Stimulated activated CD4-positive, alpha-beta T cell treated with anti-CD3 and anti-CD28 coated beads, Interleukin-1b, Interleukin-23, amount 100 ng/mL, for 24 hours (primary cell): Measurements from ENCODE around the gene WDFY3.

Experiments
- DNase-seq, 4 experiments: peaks; one replicate each; pipeline ENCODE4 v3.0.0-alpha.2; 2020; ENCODE audit warnings: low read depth in 4 of 4, low spot score in 1 of 4

WDFY3 gene

DNA sequence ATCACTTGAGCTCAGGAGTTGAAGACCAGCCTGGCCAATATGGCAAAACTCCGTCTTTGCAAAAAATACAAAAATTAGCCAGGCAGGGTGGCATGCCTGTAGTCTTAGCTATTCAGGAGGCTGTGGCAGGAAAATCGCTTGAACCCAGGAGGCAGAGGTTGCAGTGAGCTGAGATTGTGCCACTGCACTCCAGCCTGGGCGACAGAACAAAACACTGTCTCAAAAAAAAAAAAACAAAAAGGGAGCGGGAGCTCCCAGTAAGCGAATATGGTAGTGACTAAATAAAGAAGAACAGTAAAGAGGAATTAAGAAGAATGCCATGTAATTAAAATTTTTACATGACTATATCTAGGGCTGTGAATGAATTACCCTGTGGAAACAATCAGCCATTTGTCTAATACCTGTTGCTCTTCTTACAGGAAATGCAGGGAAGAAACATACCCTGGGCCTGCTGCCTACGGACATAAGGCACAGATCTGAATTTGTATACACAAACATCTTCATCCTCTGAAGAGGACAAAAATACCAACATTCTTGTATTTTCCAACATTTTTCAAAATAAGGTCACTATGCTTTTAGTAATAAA lies 11.4 kb downstream of the WDFY3 start:
- DNase-seq, result no peak

DNA sequence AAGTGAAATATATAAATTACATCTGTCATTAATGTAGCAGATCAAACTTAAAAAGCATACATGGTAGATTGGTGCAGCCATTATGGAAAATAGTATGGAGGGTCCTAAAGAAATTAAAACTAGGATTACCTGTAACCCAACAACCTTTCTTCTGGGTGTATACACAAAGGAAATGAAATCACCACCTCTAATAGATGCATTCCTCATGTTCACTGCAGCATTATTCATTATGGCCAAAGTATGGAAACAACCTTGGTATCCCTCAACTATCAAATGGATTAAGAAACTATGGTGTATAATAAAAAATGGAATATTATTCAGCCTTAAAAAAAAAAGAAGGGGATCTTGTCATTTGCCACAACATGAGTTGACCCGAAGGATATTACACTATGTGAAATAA lies 13.7 kb downstream of the WDFY3 start:
- no peak for DNase-seq

DNA sequence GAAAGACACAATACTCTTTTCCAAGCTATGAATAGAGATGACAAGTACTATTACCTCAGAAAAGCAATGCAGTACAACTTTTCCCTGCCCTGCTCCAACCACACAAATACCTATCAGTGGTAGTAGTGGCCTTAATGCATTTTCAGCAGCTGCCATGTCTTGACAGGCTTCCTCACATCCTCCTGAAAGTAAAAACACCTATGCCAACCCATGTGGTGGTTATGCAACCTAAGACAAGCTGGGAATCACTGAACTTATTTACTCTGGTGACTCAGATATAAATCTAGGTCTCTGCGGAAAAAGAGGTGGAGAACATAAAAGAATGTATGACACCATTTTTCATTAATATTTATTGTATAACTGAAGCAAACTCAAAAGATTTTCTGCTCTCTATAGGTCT lies 14.5 kb downstream of the WDFY3 start:
- no peak for DNase-seq

DNA sequence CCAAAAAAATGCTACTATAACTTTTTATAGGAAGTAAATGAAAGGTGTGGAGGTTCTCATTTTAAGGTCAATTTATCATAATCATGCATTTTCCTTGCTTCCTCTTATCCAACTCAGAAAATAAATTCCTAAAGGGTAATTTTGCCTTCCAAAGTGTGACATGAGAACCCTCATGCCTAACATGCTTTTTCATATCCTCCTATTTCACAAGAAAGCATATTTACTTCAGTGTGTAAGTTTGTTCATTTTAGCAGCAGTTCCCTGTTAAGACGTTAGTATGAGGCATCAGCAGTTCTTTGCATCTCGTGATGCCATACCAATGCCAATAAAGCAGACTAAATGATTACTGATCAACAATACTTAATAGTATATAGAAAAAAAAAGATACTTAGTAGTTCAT lies 18.4 kb downstream of the WDFY3 start:
- DNase-seq, result no peak

DNA sequence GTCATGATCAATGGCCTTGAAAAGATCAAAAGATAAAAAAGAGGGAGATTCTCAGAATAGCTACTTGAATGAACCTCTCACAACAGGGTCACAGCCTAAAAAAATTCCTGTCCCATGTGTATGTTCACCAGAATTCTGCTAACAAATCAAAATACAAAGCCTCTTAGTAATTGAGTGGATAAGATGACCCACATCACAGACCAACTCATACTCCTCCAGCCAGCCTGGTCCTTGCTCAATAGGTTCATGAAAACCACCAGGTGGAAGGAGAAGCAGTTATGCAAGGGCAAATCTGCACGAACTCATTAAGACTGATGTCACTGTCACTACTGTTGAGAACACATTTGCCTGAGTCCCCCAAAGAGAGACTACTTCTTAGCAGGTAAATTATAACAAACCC lies 21.5 kb downstream of the WDFY3 start:
- no peak for DNase-seq

DNA sequence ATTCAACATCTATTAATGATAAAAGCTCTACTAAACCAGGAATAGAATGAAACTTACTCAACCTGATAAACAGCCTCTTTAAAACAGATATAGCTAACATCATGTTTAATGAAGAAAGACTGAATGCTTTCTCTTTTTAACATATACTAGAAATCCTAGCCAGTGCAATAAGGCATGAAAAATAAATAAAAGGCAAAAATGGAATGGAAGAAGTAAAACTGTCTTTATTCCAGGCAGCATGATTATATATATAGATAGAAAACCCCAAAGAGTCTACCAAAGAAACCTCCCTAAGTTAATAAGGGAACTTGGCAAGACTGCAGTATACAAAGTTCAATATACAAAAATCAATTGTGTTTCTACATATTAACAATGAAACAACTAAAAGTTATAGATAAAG lies 25.5 kb downstream of the WDFY3 start:
- DNase-seq, result no peak

DNA sequence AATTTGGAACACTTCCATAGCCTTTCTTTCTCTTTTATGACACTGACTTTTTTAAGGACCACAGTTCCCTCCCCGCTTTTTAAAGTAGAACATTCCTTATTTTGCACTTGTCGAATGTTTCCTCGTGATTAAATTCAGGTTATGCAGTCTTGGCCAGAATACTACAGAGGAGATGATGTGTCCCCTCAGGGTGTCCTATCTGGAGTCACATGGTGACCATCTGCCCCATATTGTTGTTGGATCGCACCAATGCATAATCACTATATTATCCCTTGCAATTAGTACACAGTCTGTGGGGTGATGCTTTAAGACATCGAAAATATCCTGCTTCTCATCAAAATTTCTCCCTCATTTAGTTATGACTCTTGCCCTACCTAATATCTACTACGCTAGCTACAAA lies 27.4 kb downstream of the WDFY3 start:
- DNase-seq, result no peak

DNA sequence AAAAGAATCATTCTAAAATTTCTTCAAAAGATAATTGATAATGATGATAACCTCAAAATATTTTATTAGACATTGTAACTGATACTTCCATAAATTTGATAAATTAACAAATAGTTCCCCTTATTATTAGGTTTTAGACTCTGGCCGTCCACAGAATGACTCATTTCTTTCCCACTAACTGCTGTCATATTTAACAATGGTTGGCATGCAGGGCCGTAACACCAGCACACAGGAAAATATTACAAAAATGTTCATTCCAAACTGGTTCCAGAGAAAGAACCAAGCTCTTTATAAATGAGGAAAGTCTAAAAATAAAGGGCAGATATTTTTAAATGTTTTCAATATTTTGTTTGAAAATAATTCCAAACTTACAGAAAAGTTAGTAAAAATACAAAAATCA lies 28.2 kb downstream of the WDFY3 start:
- DNase-seq, result no peak

DNA sequence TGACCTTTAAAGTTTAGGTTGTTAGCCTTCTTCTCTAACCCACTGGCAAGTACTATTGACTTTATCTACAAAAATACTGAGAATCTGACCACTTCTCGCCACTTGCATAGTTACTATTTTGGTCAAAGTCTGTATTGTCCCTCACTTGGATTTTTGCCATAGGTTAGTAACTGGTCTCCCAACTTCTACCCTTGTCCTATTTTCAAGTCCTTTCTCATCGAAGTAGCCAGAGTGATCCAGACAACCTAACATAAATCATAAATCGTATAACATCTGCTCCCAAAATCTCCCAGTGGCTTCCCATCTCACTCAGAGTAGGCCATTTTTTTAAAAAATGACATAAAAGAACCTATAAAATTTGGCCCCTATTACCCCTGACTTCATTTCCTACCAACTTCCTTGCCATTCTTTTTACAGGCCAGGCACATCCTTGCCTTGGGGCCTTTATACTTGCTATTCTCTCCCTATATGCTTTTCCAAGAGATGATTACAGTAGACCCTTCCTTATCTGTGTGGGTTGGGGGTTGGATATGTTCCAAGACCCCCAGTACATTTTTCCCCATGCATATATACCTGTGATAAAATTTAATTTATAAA lies 29.0 kb downstream of the WDFY3 start:
- DNase-seq, result no peak

DNA sequence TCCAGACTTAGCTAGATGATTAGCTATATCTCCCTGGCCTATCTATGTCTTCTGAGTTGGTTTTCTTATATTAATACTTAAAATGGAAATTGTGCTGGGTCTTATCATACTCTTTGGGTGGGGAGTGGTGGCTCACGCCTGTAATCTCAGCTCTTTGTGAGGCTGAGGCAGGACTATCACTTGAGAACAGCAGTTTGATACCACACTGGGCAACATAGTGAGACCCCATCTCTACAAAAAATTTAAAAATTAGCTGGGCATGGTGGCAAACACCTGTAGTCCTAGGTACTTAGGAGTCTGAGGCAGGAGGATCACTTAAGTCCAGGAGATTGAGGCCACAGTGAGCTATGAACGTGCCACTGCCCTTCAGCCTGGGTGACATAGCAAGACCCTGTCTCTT lies 30.4 kb downstream of the WDFY3 start:
- no peak for DNase-seq

DNA sequence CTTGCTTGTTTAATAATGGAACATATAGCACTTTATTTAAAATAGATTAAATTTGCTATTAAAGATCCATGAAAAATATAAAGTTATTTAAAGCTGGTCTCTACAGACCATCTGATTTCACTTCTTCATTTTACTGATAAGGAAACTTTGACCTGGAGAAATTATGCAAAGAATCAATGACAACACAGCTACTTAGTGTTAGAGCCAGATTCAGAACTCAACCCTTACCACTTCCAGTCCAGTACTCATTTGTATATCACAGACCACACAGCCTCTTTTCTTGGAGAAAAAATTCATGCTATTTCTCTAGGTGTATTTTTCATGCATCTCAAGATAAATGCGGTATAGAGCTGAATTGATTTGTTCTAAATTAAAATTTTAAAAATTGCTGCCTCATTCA lies 34.0 kb downstream of the WDFY3 start:
- no peak for DNase-seq

DNA sequence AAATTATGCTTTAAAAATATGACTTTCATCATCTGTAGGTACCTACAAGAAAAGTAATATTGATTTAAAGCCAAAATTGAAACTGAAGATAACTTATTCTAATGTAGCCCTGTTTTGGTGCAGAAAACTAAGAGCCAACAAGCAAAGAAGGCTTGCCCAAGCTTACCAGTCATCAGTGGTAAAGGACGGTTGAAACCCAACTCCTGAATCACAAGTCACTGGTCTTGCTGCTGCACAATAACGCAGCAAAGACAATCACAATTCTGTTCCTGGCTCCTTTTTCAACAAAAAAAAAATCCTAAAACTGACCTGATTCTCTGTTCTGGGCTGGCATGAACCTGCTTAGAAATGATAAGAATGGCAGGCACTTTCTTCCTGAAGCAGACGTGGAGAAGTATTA lies 34.5 kb downstream of the WDFY3 start:
- no peak for DNase-seq

DNA sequence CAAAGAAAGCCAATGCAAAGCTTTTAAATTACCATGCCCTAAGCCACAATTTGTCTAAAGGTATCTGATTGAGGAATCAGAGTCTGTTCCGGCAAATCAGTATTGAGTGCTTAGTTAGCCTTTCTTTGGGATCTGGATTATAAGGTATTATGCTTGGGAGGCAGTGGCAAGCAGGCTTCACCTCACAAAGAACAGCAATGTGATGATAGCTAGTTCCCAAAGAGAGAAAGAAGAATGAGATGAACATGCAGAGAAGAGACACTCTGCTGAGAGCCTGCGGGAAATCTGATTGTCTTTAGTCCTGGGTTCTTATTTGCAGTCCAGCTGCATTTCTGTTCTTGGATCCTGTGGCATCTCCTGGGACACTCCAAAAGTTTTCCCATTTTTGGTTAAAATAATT lies 35.2 kb downstream of the WDFY3 start:
- DNase-seq, result no peak

DNA sequence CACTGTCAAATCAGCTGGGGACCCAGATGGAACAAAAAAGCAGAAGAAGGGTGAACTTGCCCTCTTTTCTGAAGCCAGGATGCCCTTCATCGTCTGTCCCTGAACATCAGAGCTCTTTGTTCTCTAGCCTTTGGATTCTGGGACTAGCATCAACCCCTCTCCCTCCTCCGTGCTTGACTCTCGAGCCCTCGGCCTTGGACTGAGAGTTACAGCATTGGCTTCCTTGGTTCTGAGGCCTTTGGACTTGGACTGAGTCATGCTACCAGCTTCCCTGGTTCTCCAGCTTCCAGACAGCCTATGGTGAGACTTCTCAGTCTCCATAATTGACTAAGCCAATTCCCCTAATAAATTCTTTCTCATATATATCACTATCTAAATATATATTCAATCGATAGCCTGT lies 38.4 kb downstream of the WDFY3 start:
- no peak for DNase-seq

DNA sequence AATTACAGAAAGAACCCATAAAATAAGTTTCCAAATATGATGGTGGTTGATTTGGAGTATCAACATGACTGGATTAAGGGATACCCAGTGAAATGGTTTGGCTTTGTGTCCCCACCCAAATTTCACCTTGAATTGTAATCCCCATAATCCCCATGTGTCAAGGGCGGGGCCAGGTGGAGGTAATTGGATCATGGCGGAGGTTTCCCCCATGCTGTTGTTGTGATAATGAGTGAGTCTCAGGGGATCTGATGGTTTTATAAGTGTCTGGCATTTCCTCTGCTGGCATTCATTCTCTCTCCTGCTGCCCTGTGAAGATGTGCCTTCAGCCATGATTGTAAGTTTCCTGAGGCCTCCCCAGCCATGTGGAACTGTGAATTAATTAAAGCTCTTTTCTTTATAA lies 39.1 kb downstream of the WDFY3 start:
- DNase-seq, result no peak

DNA sequence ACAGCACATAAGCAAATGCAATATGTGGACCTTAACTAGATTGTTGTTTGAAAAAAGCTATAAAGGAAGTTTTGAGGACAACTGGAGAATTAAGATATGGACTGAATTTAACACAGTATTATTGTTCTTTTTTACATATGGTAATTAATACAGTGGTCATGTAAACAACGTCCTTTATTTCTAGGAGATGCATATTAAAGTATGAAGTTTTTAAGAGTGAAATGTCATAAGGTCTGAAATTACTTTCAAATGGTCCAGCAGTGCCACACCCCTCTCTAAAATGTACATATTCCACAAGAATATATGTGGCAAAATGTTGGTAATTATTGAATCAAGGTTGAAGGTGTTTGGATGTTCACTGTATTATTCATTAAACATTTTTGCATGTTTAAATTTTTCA lies 40.9 kb downstream of the WDFY3 start:
- no peak for DNase-seq

DNA sequence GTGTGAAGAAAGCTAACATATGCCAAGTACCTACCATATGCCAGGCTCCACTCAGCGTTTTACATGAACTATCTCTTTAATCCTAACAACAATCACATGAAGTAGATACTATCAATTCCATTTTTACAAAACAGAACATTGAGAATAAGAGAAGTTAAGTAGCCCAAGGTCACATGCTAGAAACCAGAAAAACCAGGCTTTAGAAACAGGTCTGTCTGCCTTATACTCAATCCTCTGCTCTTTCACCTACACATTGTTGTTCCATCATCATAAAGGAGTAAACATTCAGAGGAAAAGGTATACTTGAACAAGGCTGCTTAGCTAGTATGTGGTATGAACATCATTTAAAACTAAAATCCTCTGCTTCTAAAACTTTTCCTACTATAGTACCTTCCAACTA lies 42.1 kb downstream of the WDFY3 start:
- DNase-seq, result no peak

DNA sequence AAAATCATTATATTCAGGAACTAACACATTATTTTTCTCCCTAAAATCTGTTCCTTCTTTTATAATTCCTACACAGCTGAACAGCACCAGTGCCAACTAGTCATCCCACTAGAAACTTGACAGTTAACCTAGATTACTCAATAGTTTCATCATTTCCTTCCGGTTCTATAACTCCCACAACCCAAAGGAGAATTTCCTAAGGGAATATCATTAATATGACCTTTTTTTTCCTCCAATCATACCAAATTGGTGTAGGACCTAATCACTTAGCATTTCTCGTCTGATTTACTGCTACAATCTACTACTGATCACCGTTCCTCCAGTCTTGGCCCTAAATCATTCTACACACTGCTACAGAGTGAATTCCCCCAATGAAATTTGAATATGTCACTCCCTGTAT lies 45.9 kb downstream of the WDFY3 start:
- DNase-seq, result no peak

DNA sequence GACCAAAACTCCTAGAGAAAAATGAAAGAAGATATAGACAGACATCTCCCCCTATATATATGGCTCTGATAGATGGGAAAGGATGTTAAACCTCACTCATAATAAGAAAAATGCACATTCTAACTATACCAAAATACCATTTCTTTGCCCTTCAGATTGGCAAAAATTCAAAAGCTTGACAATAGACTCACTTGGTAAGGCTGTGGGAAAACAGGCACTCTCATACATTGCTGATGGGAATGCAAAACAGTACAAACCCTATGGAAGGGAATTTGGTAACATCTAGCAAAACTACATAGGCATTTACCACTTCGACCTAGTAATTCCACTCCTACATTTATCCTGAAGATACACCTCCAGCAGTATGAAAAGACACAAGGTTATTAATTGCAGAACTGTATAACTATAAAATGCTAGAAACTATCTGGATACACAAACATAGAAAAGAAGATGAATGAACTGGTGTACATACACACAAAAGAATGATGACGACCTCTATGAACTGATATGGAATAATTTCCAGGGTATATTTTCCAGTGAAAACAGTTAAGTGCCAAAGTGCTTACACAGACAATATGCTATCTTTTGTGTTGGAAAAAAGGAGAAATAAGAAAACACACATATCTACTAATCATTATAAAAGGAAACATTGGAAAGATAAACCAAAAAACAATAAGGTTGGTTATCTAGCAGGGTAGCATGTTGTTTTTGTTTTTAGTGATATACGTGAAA lies 48.5 kb downstream of the WDFY3 start:
- no peak for DNase-seq

DNA sequence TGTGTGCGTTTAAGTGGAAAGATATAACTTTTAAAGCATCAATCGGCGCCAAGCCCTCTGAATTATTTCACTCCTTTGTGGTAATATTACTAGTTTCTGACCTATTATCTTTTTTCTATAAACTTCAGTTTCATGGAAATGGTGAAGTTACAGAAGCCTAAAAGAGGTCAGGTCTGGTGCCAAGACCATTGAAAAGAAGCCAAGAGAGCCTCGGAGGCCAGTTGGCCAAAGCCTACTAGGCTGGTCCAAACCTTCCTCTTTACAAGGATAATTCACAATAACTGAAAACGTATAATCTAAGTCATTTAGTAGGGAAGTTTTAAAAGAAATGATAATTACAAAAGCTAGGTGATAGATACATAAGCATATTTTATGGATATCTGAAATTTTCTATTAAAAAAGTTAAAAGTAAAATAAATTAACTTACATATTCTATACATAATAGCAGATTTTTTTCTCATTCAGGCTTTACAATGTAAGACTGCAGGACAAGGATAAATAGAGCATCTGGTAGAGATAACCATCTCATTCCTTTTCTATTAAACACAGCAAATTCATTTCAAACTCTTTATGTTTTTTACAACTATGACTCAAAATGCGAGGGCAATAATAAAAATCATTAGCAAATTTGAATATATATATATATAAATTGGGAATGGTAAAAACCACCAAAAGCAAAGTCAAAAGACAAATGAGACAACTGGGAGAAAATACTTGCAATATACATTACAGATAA lies 49.2 kb downstream of the WDFY3 start:
- DNase-seq, result no peak

DNA sequence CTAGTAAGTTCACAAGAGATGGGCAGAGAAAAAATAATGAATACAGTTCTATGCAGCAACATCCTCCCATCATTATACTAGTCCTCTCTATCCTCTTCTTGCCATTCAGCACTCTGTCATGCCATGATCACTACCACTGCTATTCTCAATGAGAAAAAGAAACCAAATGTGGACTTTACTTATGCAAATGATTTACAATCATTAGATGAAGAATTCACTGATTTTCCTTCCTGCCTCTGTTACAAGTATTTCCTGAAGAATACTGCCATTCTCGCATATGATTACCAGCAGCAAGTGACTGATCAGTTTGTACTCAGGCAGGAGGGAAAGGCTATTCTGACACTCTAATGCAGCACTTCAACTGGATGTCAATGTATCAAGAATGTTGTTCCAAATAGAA lies 50.3 kb downstream of the WDFY3 start:
- DNase-seq, result no peak

DNA sequence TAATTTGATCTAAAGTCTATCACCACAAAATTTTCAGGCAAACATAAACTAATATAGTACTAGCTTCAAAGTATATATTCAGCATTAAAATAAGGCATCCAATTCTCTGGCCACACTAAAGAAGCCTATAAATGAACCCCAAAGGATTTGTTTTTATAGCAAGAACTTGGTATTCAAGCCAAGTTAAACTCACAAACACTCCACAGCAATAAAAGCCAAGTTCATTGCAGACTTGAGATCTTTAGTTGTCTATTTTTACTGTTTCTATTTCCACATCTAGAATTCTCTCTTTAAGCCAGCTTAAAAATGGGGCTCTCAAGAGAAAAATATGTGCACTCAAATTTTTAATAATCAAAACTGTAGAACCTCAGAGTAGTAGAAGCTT lies 51.1 kb downstream of the WDFY3 start:
- DNase-seq, result no peak
